ENCODE data around the gene CDK2AP2.

CDK2AP2 gene

GRCh38 chr11:67464411-67465188, 43.4 kb downstream of the CDK2AP2 start:
- DNase-seq, result peak; percentile 97

GRCh38 chr11:67463680-67464410, 44.1 kb downstream of the CDK2AP2 start:
- no peak for DNase-seq

GRCh38 chr11:67463186-67463585, 44.8 kb downstream of the CDK2AP2 start:
- no peak for DNase-seq

GRCh38 chr11:67458266-67458665, 49.7 kb downstream of the CDK2AP2 start:
- DNase-seq, result no peak

- DNase-seq, result no peak
Measured at GRCh38 chr11:67457453-67457852, 50.5 kb downstream of the CDK2AP2 start.
